ENCODE results near the gene ZNF750.

ZNF750 gene

DNA sequence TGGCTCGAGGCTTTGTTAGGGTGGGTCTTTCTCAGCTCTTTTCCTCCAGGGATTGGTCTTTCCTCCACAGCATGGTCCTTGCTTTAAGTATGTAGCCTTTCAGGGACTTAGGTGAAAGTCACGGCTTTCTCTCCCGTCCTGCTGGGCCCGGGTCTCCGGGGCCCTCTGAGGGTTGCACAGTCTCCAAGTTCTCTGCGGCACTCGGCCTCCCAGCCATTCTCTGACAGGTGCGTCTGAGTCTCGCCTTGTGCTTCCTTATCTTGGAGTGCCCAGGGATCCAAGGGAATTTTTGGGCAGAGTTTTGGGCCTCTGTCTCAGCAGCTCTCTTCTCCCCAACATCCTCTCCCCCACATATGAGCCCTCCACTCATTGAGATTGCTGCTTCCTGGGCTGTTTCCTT is 36.6 kb downstream of the ZNF750 start:
- Histone ChIP-seq H3K27me3 (ENCODE audit: control insufficient read depth, insufficient read depth, low read length) (no peaks in the 10 kb centered on the region), H3K36me3 (ENCODE audit: control insufficient read depth, insufficient read depth, low read length) (peaks cover 9% of the 10 kb centered on the region), H3K9ac (ENCODE audit: low read length) (no peak overlapping the region), H3K9me3 (ENCODE audit: control insufficient read depth, low read length) (no peaks in the 10 kb centered on the region), H3K4me3 (ENCODE audit: low read length) (no peak overlapping the region), H3K4me1 (ENCODE audit: control insufficient read depth, insufficient read depth, low read length) (no peaks in the 10 kb centered on the region)

DNA sequence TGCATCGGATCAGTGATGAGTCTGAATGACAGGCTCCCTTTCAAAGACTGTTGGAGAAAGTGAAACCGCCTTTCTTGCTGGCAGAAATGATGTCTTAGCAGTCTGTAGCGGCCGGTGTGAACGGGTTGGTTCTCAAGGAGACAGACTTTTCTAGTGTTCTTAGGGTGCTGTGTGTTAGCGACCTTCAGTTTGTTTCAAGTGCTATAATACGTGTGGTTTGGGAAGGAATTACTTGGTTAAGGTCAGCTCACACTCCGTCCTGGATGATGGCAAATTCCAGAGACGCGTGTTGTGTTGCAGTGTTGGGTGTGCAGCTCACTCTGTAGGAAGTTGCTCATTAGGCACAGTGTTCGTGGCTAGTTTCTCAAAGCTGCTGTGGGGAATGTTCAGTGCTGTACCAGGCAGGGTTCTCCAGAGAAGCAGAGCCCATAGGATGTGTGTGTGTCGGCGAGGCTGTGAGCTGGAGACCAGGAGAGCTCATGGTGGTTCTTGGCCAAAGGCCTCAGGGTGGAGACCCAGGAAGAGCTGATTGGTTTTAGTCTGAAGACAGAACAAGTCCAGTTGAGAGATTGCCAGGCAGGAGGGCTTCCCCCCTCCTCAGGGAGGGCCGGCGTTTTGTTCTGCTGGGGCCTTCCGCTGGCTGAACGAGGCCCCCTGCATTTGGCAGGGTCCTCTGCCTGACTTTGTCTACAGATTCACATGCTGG is 37.6 kb downstream of the ZNF750 start:
- Histone ChIP-seq H3K4me1 (ENCODE audit: control insufficient read depth, insufficient read depth, low read length) (no peaks in the 10 kb centered on the region), H3K9ac (ENCODE audit: low read length) (no peak overlapping the region), H3K27me3 (ENCODE audit: control insufficient read depth, insufficient read depth, low read length) (no peaks in the 10 kb centered on the region), H3K36me3 (ENCODE audit: control insufficient read depth, insufficient read depth, low read length) (peaks cover 9% of the 10 kb centered on the region), H3K9me3 (ENCODE audit: control insufficient read depth, low read length) (no peaks in the 10 kb centered on the region), H3K4me3 (ENCODE audit: low read length) (no peak overlapping the region)

DNA sequence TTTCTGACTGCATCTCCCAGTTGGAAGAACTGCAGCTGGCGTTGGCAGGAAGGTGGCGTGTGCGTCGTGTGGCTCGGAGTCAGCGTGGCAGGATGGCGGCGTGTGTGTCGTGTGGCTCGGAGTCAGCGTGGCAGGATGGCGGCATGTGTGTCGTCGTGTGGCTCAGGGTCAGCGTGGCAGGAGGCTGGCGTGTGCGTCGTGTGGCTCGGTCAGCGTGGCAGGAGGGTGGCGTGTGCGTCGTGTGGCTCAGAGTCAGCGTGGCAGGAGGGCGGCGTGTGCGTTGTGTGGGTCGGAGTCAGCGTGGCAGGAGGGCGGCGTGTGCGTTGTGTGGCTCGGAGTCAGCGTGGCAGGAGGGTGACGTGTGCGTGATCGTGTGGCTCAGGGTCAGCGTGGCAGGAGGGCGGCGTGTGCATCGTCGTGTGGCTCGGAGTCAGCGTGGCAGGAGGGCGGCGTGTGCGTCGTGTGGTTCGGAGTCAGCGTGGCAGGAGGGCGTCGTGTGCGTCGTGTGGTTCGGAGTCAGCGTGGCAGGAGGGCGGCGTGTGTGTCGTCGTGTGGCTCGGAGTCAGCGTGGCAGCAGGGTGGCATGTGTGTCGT is 38.3 kb downstream of the ZNF750 start:
- H3K36me3 ChIP-seq (ENCODE audit: control insufficient read depth, insufficient read depth, low read length): peaks cover 9% of the 10 kb centered on the region

DNA sequence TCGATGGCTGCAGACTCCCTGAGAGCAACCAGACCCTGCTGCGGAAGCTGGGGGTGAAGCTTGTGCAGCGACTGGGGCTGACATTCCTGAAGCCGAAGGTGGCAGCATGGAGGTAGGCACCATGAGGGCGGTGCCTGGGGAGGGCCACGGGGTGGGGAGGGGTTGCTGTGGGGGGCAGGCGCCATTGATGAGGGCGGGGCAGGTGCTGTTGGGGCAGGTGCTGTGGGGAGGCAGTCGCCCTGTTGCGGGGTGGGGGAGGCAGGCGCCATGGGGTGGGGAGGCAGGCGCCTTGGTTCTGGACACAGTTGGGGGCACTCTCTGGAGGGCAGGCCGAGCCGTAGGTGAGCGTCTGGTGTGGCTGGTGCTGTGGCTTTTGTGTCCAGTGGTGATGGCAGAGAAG is 38.9 kb downstream of the ZNF750 start:
- no peaks in the 10 kb centered on the region for H3K4me1 ChIP-seq (ENCODE audit: control insufficient read depth, insufficient read depth, low read length)
- peaks cover 9% of the 10 kb centered on the region for H3K36me3 ChIP-seq (ENCODE audit: control insufficient read depth, insufficient read depth, low read length)
- H3K9me3 ChIP-seq (ENCODE audit: control insufficient read depth, low read length): no peaks in the 10 kb centered on the region
- H3K9ac ChIP-seq (ENCODE audit: low read length): no peak overlapping the region
- no peaks in the 10 kb centered on the region for H3K27me3 ChIP-seq (ENCODE audit: control insufficient read depth, insufficient read depth, low read length)
- H3K4me3 ChIP-seq (ENCODE audit: low read length): no peak overlapping the region

More for the DNA sequence above, 38.3 kb downstream of the ZNF750 start:
- no peaks in the 10 kb centered on the region for H3K4me1 ChIP-seq (ENCODE audit: control insufficient read depth, insufficient read depth, low read length)
- H3K9ac ChIP-seq (ENCODE audit: low read length): no peak overlapping the region
- no peak overlapping the region for H3K4me3 ChIP-seq (ENCODE audit: low read length)
- no peaks in the 10 kb centered on the region for H3K9me3 ChIP-seq (ENCODE audit: control insufficient read depth, low read length)
- H3K27me3 ChIP-seq (ENCODE audit: control insufficient read depth, insufficient read depth, low read length): no peaks in the 10 kb centered on the region

DNA sequence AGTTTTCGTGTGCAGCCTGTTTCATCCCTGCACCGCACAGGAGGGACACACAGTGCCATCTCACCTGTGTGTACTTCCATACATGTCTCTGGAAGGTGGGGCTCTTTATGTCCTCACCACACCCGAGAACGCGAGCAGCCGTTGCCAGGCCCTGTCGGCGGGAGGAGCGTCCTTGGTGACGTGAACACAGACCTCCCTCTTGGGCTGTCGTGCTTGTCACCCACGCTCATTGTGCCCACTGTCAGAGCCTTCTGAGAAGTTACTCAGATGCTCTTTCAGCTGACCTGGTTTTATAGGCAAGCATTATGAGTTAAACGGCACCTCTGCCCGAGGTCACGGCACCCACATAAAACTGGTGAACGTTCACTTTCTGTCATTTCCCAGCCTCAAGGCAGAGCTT is 40.2 kb downstream of the ZNF750 start:
- no peak overlapping the region for H3K9ac ChIP-seq (ENCODE audit: low read length)
- H3K4me1 ChIP-seq (ENCODE audit: control insufficient read depth, insufficient read depth, low read length): peaks cover 3% of the 10 kb centered on the region
- H3K27me3 ChIP-seq (ENCODE audit: control insufficient read depth, insufficient read depth, low read length): no peaks in the 10 kb centered on the region
- no peaks in the 10 kb centered on the region for H3K9me3 ChIP-seq (ENCODE audit: control insufficient read depth, low read length)
- H3K36me3 ChIP-seq (ENCODE audit: control insufficient read depth, insufficient read depth, low read length): peaks cover 9% of the 10 kb centered on the region
- H3K4me3 ChIP-seq (ENCODE audit: low read length): no peak overlapping the region

DNA sequence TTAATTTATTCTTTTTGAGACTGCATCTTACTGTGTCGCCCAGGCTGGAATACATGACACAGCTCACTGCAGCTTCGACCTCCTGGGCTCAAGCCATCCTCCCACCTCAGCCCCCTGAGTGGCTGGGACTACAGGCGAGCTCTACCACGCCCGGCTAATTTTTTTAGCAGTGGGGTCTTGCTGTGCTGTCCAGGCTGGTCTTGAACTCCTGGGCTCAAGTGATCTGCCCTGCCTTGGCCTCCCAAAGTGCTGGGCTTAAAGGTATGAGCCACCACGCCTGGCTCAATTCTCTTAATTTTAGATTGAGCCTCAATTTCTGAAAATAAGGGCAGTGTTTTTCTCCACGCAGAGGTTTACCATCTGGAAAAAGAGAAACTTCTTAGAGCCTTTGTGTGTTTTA is 41.1 kb downstream of the ZNF750 start:
- Histone ChIP-seq H3K4me1 (ENCODE audit: control insufficient read depth, insufficient read depth, low read length) (peaks cover 3% of the 10 kb centered on the region), H3K9me3 (ENCODE audit: control insufficient read depth, low read length) (no peaks in the 10 kb centered on the region), H3K36me3 (ENCODE audit: control insufficient read depth, insufficient read depth, low read length) (peaks cover 9% of the 10 kb centered on the region), H3K27me3 (ENCODE audit: control insufficient read depth, insufficient read depth, low read length) (no peaks in the 10 kb centered on the region), H3K9ac (ENCODE audit: low read length) (no peak overlapping the region), H3K4me3 (ENCODE audit: low read length) (no peak overlapping the region)

DNA sequence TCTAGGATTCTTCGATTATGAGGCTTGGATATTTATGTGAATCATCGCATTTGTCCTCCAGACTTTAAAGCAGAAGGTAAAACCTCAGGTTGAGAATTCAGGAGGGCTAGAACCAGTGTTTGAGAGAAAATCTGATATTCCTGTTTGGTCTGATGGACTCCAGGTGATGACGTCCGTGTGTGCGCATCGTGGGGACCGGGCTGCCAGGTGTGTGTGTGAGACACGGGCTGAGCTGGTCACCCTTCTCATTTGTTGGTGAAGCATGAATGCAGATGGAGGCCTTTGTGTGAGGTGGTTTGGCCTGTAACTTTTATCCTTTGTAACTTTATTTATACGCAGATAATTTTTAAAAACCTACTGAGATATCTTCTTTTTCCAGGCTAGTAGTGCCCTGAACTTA is 42.8 kb downstream of the ZNF750 start:
- no peak overlapping the region for H3K4me3 ChIP-seq (ENCODE audit: low read length)
- H3K9me3 ChIP-seq (ENCODE audit: control insufficient read depth, low read length): no peaks in the 10 kb centered on the region
- peaks cover 9% of the 10 kb centered on the region for H3K36me3 ChIP-seq (ENCODE audit: control insufficient read depth, insufficient read depth, low read length)
- H3K9ac ChIP-seq (ENCODE audit: low read length): no peak overlapping the region
- H3K4me1 ChIP-seq (ENCODE audit: control insufficient read depth, insufficient read depth, low read length): peaks cover 3% of the 10 kb centered on the region
- H3K27me3 ChIP-seq (ENCODE audit: control insufficient read depth, insufficient read depth, low read length): no peaks in the 10 kb centered on the region

DNA sequence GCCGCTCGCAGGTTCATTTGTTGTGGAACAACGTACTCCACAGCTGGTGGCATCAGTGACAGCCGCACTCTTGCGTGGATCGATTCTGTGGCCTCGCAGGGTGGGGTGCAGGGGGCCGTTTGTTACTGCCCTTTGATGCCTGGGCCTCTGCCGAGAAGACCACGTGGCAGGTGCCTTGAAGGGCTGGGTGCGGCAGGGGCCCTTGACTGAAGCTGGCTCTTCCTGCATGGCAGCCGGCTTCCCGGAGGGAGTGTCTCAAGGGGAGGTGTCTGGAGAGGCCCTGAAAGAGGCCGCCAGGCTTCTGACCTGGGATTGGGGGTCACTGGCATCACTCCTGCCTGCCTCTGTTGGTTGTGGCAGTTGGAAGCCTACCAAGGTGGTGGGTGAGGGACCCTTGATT is 44.2 kb downstream of the ZNF750 start:
- Histone ChIP-seq H3K9ac (ENCODE audit: low read length) (no peak overlapping the region), H3K27me3 (ENCODE audit: control insufficient read depth, insufficient read depth, low read length) (no peaks in the 10 kb centered on the region), H3K4me1 (ENCODE audit: control insufficient read depth, insufficient read depth, low read length) (peaks cover 3% of the 10 kb centered on the region), H3K9me3 (ENCODE audit: control insufficient read depth, low read length) (no peaks in the 10 kb centered on the region), H3K4me3 (ENCODE audit: low read length) (no peak overlapping the region), H3K36me3 (ENCODE audit: control insufficient read depth, insufficient read depth, low read length) (peaks cover 9% of the 10 kb centered on the region)

DNA sequence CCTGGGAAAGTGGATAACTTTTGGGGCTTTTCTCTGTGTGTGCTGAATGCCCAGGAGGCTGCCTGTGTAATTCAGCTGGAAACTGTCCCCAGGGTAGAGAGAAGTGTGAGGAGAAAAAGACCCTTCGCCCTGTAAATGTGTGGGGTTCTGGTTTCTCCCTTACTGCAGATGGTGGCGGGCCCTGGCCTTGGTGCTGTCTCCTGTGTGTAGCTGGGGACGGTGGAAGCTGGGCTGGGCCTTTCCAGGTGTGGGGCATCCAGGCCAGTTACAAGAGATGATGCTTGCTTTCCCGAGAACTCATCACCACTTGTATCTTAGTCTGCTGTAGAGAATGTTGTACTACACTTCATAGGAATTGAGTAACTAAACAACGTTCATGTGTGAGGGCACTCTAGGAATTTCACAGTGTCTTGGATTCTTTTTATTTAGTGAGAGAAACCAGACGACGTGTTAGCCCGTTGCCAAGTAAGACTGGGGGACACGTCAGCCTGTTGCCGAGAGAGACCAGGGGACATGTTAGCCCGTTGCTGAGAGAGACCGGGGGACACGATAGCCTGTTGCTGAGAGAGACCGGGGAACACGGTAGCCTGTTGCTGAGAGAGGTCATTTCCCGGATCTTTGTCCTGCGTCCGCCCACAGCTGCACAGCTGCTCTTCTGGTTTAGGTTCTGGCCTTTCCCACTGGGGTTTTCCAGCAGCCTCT is 44.9 kb downstream of the ZNF750 start:
- no peak overlapping the region for H3K4me3 ChIP-seq (ENCODE audit: low read length)
- H3K36me3 ChIP-seq (ENCODE audit: control insufficient read depth, insufficient read depth, low read length): peaks cover 2% of the 10 kb centered on the region
- H3K9me3 ChIP-seq (ENCODE audit: control insufficient read depth, low read length): no peaks in the 10 kb centered on the region
- no peak overlapping the region for H3K9ac ChIP-seq (ENCODE audit: low read length)
- H3K4me1 ChIP-seq (ENCODE audit: control insufficient read depth, insufficient read depth, low read length): peaks cover 3% of the 10 kb centered on the region
- H3K27me3 ChIP-seq (ENCODE audit: control insufficient read depth, insufficient read depth, low read length): no peaks in the 10 kb centered on the region

DNA sequence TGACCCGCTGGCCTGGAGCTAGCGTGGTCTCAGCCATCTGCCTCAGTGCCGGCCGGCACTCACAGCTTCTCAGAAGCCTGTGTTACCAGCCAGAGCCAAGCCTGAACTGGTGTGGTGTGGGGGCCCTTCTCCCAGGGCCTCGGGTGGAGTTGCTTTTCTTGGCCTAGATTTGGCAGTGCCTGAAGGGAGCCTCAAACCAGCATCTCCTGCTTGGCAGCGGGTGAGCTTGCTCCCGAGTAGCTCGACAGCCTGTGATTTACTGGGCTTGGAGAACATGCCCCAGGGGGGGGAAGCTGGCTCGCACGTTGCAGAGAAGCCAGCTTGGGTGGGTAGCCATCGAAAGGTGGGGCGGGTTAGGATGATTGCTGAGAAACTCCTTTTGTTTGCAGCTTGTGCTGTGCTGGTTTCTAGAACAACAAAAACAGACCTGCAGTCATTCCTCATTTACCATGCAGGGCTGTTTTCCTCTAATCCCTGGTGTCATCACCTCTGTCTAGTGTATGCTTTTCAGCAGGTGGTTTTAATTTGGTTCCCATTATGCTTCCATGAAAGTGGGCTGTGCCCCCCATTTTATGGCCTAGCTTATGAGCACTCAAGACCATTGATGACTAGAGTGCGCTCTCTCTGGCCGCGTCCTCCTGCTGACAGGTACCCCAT is 45.7 kb downstream of the ZNF750 start:
- Histone ChIP-seq H3K9me3 (ENCODE audit: control insufficient read depth, low read length) (no peaks in the 10 kb centered on the region), H3K4me1 (ENCODE audit: control insufficient read depth, insufficient read depth, low read length) (peaks cover 3% of the 10 kb centered on the region), H3K9ac (ENCODE audit: low read length) (no peak overlapping the region), H3K4me3 (ENCODE audit: low read length) (no peak overlapping the region), H3K27me3 (ENCODE audit: control insufficient read depth, insufficient read depth, low read length) (no peaks in the 10 kb centered on the region), H3K36me3 (ENCODE audit: control insufficient read depth, insufficient read depth, low read length) (no peaks in the 10 kb centered on the region)

DNA sequence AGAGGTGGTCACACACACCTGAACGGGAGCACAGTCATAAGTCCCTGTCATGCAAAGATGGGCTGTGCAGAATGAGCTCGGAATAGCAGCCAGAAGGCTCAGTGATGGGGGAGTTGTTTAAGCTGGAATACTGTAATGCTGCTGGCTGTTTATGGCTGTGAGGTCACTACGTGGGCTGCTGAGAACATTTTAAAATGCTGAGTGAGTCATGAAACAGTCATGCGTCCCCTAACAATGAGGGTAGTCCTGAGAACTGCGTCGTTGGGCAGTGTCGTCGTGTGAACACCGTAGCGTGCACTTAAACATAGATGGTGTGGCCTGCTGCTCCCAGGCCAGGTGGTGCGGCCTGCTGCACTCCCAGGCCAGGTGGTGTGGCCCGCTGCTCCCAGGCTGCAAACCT is 48.3 kb downstream of the ZNF750 start:
- H3K9ac ChIP-seq (ENCODE audit: low read length): no peak overlapping the region

DNA sequence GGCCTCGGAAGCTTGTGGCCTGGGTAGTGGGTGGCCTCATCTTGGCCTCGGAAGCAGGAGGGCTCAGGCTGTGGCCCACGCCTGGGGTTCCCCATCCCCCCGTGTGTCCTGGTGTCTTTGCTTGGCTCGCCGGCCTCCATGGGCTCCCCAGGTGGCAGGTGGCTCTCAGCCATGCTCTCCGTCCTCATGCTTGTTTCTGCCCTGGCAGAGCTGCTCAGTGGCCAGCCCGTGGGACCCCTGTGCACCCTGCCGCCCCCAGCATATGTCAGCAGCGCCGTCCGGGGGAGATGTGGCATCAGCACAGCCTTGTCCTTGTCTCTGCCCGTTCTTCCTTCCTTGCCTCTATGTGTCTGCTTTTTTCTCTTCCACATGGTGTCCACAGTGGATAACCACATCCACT is 49.4 kb downstream of the ZNF750 start:
- H3K9me3 ChIP-seq (ENCODE audit: control insufficient read depth, low read length): no peaks in the 10 kb centered on the region
- H3K27me3 ChIP-seq (ENCODE audit: control insufficient read depth, insufficient read depth, low read length): no peaks in the 10 kb centered on the region
- no peaks in the 10 kb centered on the region for H3K36me3 ChIP-seq (ENCODE audit: control insufficient read depth, insufficient read depth, low read length)
- H3K9ac ChIP-seq (ENCODE audit: low read length): no peak overlapping the region
- no peak overlapping the region for H3K4me3 ChIP-seq (ENCODE audit: low read length)
- peaks cover under 1% of the 10 kb centered on the region for H3K4me1 ChIP-seq (ENCODE audit: control insufficient read depth, insufficient read depth, low read length)

More for the DNA sequence above, 48.3 kb downstream of the ZNF750 start:
- Histone ChIP-seq H3K27me3 (ENCODE audit: control insufficient read depth, insufficient read depth, low read length) (no peaks in the 10 kb centered on the region), H3K9me3 (ENCODE audit: control insufficient read depth, low read length) (no peaks in the 10 kb centered on the region), H3K4me3 (ENCODE audit: low read length) (no peak overlapping the region), H3K36me3 (ENCODE audit: control insufficient read depth, insufficient read depth, low read length) (no peaks in the 10 kb centered on the region), H3K4me1 (ENCODE audit: control insufficient read depth, insufficient read depth, low read length) (peaks cover 3% of the 10 kb centered on the region)

Data from mucosa of stomach (tissue), 1 donor.